Suprapubic skin (tissue), 4 donors: ENCODE measurements around the gene ARFRP1. TPM values are rescaled to one million over a fixed set of nuclear protein-coding genes. Genes with fewer than 3 reads are reported as not detected.

Source experiments
- DNase-seq, 2 donors: peaks; one replicate each; pipeline ENCODE4 v3.0.0-alpha.2; 2019; ENCODE audit warnings: low spot score in 2 of 2
- H3K27ac ChIP-seq: fragments of 200-600 bp; sonication (generic); one replicate; pipeline ENCODE4 v1.5.1; 2019
- H3K27me3 ChIP-seq: fragments of 200-600 bp; sonication (generic); one replicate; pipeline ENCODE4 v1.5.1; 2019
- H3K36me3 ChIP-seq: fragments of 200-600 bp; sonication (generic); one replicate; pipeline ENCODE4 v1.5.1; 2019
- H3K4me1 ChIP-seq: fragments of 200-600 bp; sonication (generic); one replicate; pipeline ENCODE4 v1.5.1; 2019
- H3K4me3 ChIP-seq: fragments of 200-600 bp; sonication (generic); one replicate; pipeline ENCODE4 v1.5.1; 2019; ENCODE audit warnings: mild to moderate bottlenecking
- H3K9me3 ChIP-seq: fragments of 200-600 bp; sonication (generic); one replicate; pipeline ENCODE4 v1.5.1; 2019
- CTCF ChIP-seq, 2 donors: fragments of 200-600 bp in 1 of 2; fragments of 450-650 bp in 1 of 2; sonication (generic) in 1 of 2; IDR thresholded peaks; one replicate each; pipeline ENCODE4 v1.5.1; 2016 to 2019; ENCODE audit warnings: antibody characterized with exemption in 2 of 2, mild to moderate bottlenecking in 1 of 2, moderate library complexity in 1 of 2
- EP300 ChIP-seq: sonication (generic); formaldehyde crosslinking; IDR thresholded peaks from one replicate; pipeline ENCODE4 v1.6.1; 2017; ENCODE audit warnings: antibody characterized with exemption
- POLR2A ChIP-seq, 2 donors: fragments of 450-650 bp; IDR thresholded peaks; one replicate each; pipeline ENCODE4 v1.6.1; 2017; ENCODE audit warnings: antibody characterized with exemption in 2 of 2, mild to moderate bottlenecking in 2 of 2, moderate library complexity in 2 of 2
- POLR2AphosphoS5 ChIP-seq, 3 donors: sonication (generic); formaldehyde crosslinking; IDR thresholded peaks; one replicate each; pipeline ENCODE4 v1.6.1; 2017; ENCODE audit warnings: antibody characterized with exemption in 3 of 3
- WGBS: methylation state at CpG from one replicate; pipeline ENCODE4 v1.1.5; 2018; 5-methylcytosine and 5-hydroxymethylcytosine counted together
- total RNA-seq, 4 donors: library from RNA; depleted of rRNA; stranded (reverse); fragments of >200 nt; gene quantifications; one replicate each; pipeline ENCODE4 v1.1.0, GENCODE V29; 2016

The ARFRP1 gene
- total RNA-seq, 4 donors from 2014 or later: 22.1 to 31.9 (median 27.6) TPM

DNA sequence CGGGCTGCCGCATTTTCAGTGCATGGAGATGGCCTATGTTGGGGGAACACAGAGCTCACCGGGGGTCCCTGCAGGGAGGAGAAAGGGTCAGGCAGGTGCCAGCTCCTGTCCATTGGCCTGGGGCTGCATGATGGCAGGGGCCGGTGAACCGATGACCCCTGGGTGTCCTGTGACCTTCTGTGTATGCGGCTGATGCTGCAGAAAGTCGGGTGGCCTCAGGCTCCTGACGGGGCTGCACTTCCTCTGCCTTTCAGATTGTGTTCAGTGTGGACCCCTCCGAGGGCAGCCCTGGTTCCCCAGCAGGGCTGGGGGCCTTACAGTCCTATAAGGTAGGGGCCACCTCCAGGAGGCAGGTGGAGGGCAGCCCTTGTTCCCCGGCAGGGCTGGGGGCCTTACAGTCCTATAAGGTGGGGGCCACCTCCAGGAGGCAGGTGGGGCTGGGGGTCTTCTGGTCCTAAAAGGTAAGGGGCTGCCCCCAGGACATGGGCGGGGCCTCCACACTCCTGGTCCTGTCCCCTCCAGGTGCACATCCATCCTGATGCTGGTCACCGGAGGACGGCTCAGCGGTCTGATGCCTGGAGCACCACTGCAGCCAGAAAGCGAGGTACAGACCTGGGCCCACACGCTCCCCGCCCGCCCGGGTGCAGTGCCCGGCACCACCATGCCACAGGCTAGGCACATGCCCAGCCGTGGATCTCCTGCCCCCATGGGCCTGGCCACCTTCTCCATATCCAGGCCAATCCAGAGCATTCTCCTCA lies 22.3 kb downstream of the ARFRP1 start:
- Histone ChIP-seq H3K4me3 (no peak overlapping the region), H3K9me3 (no peaks in the 10 kb centered on the region), H3K4me1 (peaks cover 71% of the 10 kb centered on the region), H3K36me3 (peaks cover 3% of the 10 kb centered on the region), H3K27me3 (no peaks in the 10 kb centered on the region), H3K27ac (peak overlapping the region; percentile 90)
- DNase-seq: peak in 1 of 2 donors; percentile 71
- TF ChIP-seq POLR2A (IDR thresholded peaks at IDR 0.05) (no peak), CTCF (IDR thresholded peaks at IDR 0.05) (no peak), EP300 (no peak), POLR2AphosphoS5 (IDR thresholded peaks at IDR 0.05) (no peak)
- 44% methylated on average over 3 of the region's 21 CpGs for WGBS

DNA sequence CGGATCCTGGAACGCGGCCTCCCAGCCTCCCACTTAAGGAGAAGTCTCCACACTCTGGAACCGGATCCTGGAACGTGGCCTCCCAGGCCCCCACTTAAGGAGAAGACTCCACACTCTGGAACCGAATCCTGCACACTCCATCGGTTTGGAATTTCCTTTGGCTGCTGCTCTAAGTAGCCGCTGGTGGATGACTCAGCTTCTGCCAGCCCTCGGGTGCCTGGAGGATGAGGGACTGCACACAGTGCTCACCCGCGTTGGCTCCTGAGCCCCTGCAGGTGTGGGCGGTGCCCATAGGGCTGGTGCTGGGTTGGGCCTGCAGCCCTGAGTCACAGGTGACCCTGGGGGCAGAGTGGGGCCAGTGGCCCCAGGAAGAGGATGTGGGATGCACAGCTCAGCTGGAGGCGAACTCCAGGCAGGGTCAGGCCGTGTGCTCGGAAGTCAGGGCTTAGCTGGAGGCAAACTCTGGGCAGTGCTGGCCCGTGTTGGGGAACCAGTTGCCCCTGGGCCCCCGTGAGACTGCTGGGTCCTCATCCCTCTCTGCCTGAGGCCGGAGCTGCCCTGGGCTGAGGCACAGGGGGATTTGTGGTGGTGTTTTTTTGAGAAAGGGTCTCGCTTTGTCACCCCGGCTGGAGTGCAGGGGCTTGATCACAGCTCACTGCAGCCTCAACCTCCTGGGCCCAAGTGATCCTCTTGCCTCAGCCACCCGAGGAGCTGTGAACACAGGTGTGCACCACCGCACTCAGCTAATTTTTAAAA lies 25.2 kb downstream of the ARFRP1 start:
- H3K4me1 ChIP-seq: peaks cover 54% of the 10 kb centered on the region
- 3% methylated on average over 7 of the region's 22 CpGs for whole genome bisulfite sequencing
- H3K4me3 ChIP-seq: no peak overlapping the region
- peaks cover 25% of the 10 kb centered on the region for H3K36me3 ChIP-seq
- peak in 1 of 2 donors; percentile 83 for DNase-seq
- H3K9me3 ChIP-seq: no peaks in the 10 kb centered on the region
- peak overlapping the region; percentile 84 for H3K27ac ChIP-seq
- TF ChIP-seq EP300 (no peak), POLR2AphosphoS5 (IDR thresholded peaks at IDR 0.05) (peak in 2 of 3 donors; percentile 53 to 54)
- no peaks in the 10 kb centered on the region for H3K27me3 ChIP-seq

GRCh38 chr20:63681609-63682142 lies 26.1 kb downstream of the ARFRP1 start:
- peaks cover 25% of the 10 kb centered on the region for H3K36me3 ChIP-seq
- TF ChIP-seq POLR2AphosphoS5 (IDR thresholded peaks at IDR 0.05) (no peak), EP300 (no peak), CTCF (IDR thresholded peaks at IDR 0.05) (no peak), POLR2A (IDR thresholded peaks at IDR 0.05) (no peak)
- peak overlapping the region; percentile 58 for H3K27ac ChIP-seq
- no peaks in the 10 kb centered on the region for H3K27me3 ChIP-seq
- H3K9me3 ChIP-seq: no peaks in the 10 kb centered on the region
- peaks cover 45% of the 10 kb centered on the region for H3K4me1 ChIP-seq
- no peak for DNase-seq
- WGBS: 93% methylated on average over 7 of the region's 13 CpGs
- H3K4me3 ChIP-seq: no peak overlapping the region

- H3K27ac ChIP-seq: no peak overlapping the region
- no peaks in the 10 kb centered on the region for H3K9me3 ChIP-seq
- TF ChIP-seq POLR2AphosphoS5 (IDR thresholded peaks at IDR 0.05): no peak
- TF ChIP-seq EP300: no peak
- TF ChIP-seq POLR2A (IDR thresholded peaks at IDR 0.05): no peak
- no peak for TF ChIP-seq CTCF (IDR thresholded peaks at IDR 0.05)
- peaks cover 31% of the 10 kb centered on the region for H3K36me3 ChIP-seq
- WGBS: 91% methylated on average over 14 of the region's 23 CpGs
- DNase-seq: no peak
- H3K27me3 ChIP-seq: no peaks in the 10 kb centered on the region
- no peak overlapping the region for H3K4me3 ChIP-seq
- peaks cover 39% of the 10 kb centered on the region for H3K4me1 ChIP-seq
Measured at GRCh38 chr20:63680857-63681608, 26.7 kb downstream of the ARFRP1 start.

DNA sequence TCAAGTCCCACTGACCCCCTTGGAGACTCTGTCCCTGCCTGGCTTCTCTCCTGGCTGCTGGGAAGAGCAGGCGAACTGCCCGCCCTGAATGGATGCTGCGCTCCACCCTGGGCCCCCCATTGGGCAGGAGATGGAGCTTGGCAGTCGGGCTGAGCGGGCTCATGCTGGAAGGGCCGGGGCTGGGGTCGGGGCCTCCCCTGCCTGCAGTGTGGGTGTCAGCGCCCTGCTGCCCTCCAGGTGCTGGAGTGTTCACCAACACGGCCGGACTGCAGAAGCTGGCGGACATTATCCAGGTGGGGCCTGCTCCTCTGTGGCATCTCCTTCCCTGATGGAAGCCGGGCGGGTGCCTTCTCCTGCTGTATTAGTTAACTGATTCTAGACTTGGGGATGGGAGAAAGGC lies 27.3 kb downstream of the ARFRP1 start:
- H3K36me3 ChIP-seq: peaks cover 37% of the 10 kb centered on the region
- no peak for DNase-seq
- 93% methylated on average over 3 of the region's 13 CpGs for WGBS
- H3K27me3 ChIP-seq: no peaks in the 10 kb centered on the region
- H3K4me3 ChIP-seq: no peak overlapping the region
- TF ChIP-seq CTCF (IDR thresholded peaks at IDR 0.05): no peak
- TF ChIP-seq POLR2AphosphoS5 (IDR thresholded peaks at IDR 0.05): no peak
- TF ChIP-seq POLR2A (IDR thresholded peaks at IDR 0.05): no peak
- TF ChIP-seq EP300: no peak
- H3K9me3 ChIP-seq: no peaks in the 10 kb centered on the region
- peaks cover 33% of the 10 kb centered on the region for H3K4me1 ChIP-seq
- H3K27ac ChIP-seq: no peak overlapping the region
